DOHH2 (cell line): Measurements from ENCODE around the gene ELAVL3.

ENCODE experiments used
- H3F3A ChIP-seq: fragments of 200-600 bp; sonication (generic), shearing (Covaris generic); 2 replicates; pipeline ENCODE4 v1.6.0; 2016; ENCODE audit warnings: antibody characterized with exemption, mild to moderate bottlenecking; ENCODE audit not compliant: control insufficient read depth, insufficient read depth
- H3K27ac ChIP-seq: fragments of 200-600 bp; sonication (generic); 2 replicates; pipeline ENCODE4 v1.5.1; 2014; ENCODE audit warnings: low read depth, mild to moderate bottlenecking, low read length, moderate library complexity
- H3K27me3 ChIP-seq: fragments of 200-600 bp; sonication (generic); 2 replicates; pipeline ENCODE4 v1.6.1; 2014; ENCODE audit warnings: mild to moderate bottlenecking, low read length, mixed read lengths; ENCODE audit not compliant: control insufficient read depth
- H3K36me3 ChIP-seq: fragments of 200-600 bp; sonication (generic); 2 replicates; pipeline ENCODE4 v1.6.1; 2014; ENCODE audit warnings: mild to moderate bottlenecking, low read length, moderate library complexity, mixed read lengths; ENCODE audit not compliant: control insufficient read depth
- H3K4me1 ChIP-seq: fragments of 200-600 bp; sonication (generic); 2 replicates; pipeline ENCODE4 v1.6.1; 2014; ENCODE audit warnings: mild to moderate bottlenecking, low read length, mixed read lengths; ENCODE audit not compliant: control insufficient read depth
- H3K4me2 ChIP-seq: fragments of 200-600 bp; sonication (generic); 2 replicates; pipeline ENCODE4 v1.6.0; 2014; ENCODE audit warnings: mild to moderate bottlenecking, low read length, moderate library complexity
- H3K4me3 ChIP-seq: fragments of 200-600 bp; sonication (generic); 2 replicates; pipeline ENCODE4 v1.5.1; 2014; ENCODE audit warnings: mild to moderate bottlenecking, low read length, mixed read lengths
- H3K79me2 ChIP-seq: fragments of 200-600 bp; sonication (generic); 2 replicates; pipeline ENCODE4 v1.6.1; 2014; ENCODE audit warnings: mild to moderate bottlenecking, low read length, mixed read lengths; ENCODE audit not compliant: control insufficient read depth
- H3K9me2 ChIP-seq: fragments of 200-600 bp; sonication (generic); replicated peaks from 2 replicates; pipeline ENCODE4 v1.6.1; 2014; ENCODE audit warnings: mild to moderate bottlenecking, low read length, mixed read lengths; ENCODE audit not compliant: control insufficient read depth
- H3K9me3 ChIP-seq: fragments of 200-600 bp; sonication (generic); 2 replicates; pipeline ENCODE4 v1.6.1; 2014; ENCODE audit warnings: antibody characterized with exemption, low read length, mixed read lengths; ENCODE audit not compliant: control insufficient read depth, insufficient read depth
- H4K20me1 ChIP-seq: fragments of 200-600 bp; sonication (generic); 2 replicates; pipeline ENCODE4 v1.6.0; 2014; ENCODE audit warnings: low read depth, mild to moderate bottlenecking, antibody characterized with exemption, low read length, moderate library complexity; ENCODE audit not compliant: control insufficient read depth, insufficient read depth
- CTCF ChIP-seq: fragments of 200-600 bp; sonication (generic); IDR thresholded peaks from one replicate; pipeline ENCODE4 v1.5.1; 2014; ENCODE audit warnings: antibody characterized with exemption, mild to moderate bottlenecking, low read depth, low read length; ENCODE audit not compliant: poor library complexity, severe bottlenecking
- EZH2phosphoT487 ChIP-seq: fragments of 200-600 bp; sonication (generic); IDR thresholded peaks from 2 replicates; pipeline ENCODE4 v1.6.1; 2017; ENCODE audit warnings: borderline replicate concordance, mild to moderate bottlenecking, antibody characterized with exemption, low read length, moderate library complexity, mixed read lengths

The ELAVL3 gene

GRCh38 chr19:11489378-11489777, 8.5 kb upstream of the ELAVL3 start:
- Histone ChIP-seq H3K4me3 (no peak overlapping the region), H3K9me2 (no peaks in the 10 kb centered on the region), H3K36me3 (peaks cover 7% of the 10 kb centered on the region; the same call in 1 of the 2 replicates), H3F3A (no peaks in the 10 kb centered on the region), H3K4me1 (no peaks in the 10 kb centered on the region), H3K27ac (no peak overlapping the region), H3K9me3 (no peaks in the 10 kb centered on the region), H3K27me3 (no peaks in the 10 kb centered on the region), H3K79me2 (no peaks in the 10 kb centered on the region), H3K4me2 (no peak overlapping the region), H4K20me1 (no peaks in the 10 kb centered on the region)
- no peak for TF ChIP-seq EZH2phosphoT487

- H4K20me1 ChIP-seq: no peaks in the 10 kb centered on the region
- TF ChIP-seq EZH2phosphoT487: no peak
- TF ChIP-seq CTCF: no peak
- H3K4me1 ChIP-seq: peaks cover 13% of the 10 kb centered on the region
Observed at GRCh38 chr19:11486661-11487503, 6.0 kb upstream of the ELAVL3 start.

GRCh38 chr19:11485245-11485837, 4.5 kb upstream of the ELAVL3 start:
- H3K9me3 ChIP-seq: no peaks in the 10 kb centered on the region
- H4K20me1 ChIP-seq: no peaks in the 10 kb centered on the region
- no peaks in the 10 kb centered on the region for H3F3A ChIP-seq
- peaks cover 14% of the 10 kb centered on the region for H3K4me1 ChIP-seq
- no peaks in the 10 kb centered on the region for H3K79me2 ChIP-seq
- no peak overlapping the region for H3K4me2 ChIP-seq
- H3K9me2 ChIP-seq: no peaks in the 10 kb centered on the region
- no peaks in the 10 kb centered on the region; the same call in 1 of the 2 replicates for H3K27me3 ChIP-seq
- no peaks in the 10 kb centered on the region; the same call in 1 of the 2 replicates for H3K36me3 ChIP-seq
- TF ChIP-seq CTCF: no peak
- TF ChIP-seq EZH2phosphoT487: no peak
- no peak overlapping the region for H3K4me3 ChIP-seq
- no peak overlapping the region for H3K27ac ChIP-seq

More at GRCh38 chr19:11486661-11487503, 6.0 kb upstream of the ELAVL3 start:
- Histone ChIP-seq H3K4me3 (no peak overlapping the region), H3K27ac (no peak overlapping the region), H3K27me3 (no peaks in the 10 kb centered on the region), H3K36me3 (peaks cover 7% of the 10 kb centered on the region; the same call in 1 of the 2 replicates), H3K9me3 (no peaks in the 10 kb centered on the region), H3F3A (no peaks in the 10 kb centered on the region), H3K79me2 (no peaks in the 10 kb centered on the region), H3K4me2 (no peak overlapping the region), H3K9me2 (no peaks in the 10 kb centered on the region)
